GM12878 (cell line): Measurements from ENCODE around the gene ATP6V1D. TPM values are rescaled to one million over a fixed set of nuclear protein-coding genes. Genes with fewer than 3 reads are reported as not detected.

Source experiments
- ATAC-seq: fragments of 200-7000 bp; cut with Tn5 transposase; 3 replicates; pipeline ENCODE4 v1.9.1; 2020; ENCODE audit warnings: mild to moderate bottlenecking, moderate library complexity
- BruUV-seq: library from RNA; stranded (reverse); fragments of 400-500 nt; replicated peaks from 2 replicates; lab custom pipeline; 2021; lab: Mats Ljungman, UMichigan
- CTCF ChIA-PET: fragments of 300-600 bp; sonication (Branson Sonifier 250); formaldehyde crosslinking; extraction: SDS; loops from one replicate; lab custom pipeline; 2021; ENCODE audit warnings: inconsistent platforms; lab: Yijun Ruan, JAX
- POLR2A ChIA-PET: fragments of 350-600 bp; formaldehyde crosslinking; extraction: SDS; loops from one replicate; lab custom pipeline; 2021; ENCODE audit warnings: inconsistent platforms; lab: Charles Lee
- RAD21 ChIA-PET: fragments of 300-600 bp; sonication (Branson Sonifier 250); formaldehyde crosslinking; loops from one replicate; lab custom pipeline; 2023; ENCODE audit warnings: antibody characterized with exemption; ENCODE audit not compliant: unreplicated experiment; lab: Charles Lee
- SMC1A ChIA-PET: fragments of 300-600 bp; sonication (Branson Sonifier 250); formaldehyde crosslinking; loops from one replicate; lab custom pipeline; 2023; ENCODE audit not compliant: unreplicated experiment, uncharacterized antibody; lab: Charles Lee
- DNase-seq: peaks from one replicate; pipeline ENCODE4 v3.0.0-alpha.2; 2011; ENCODE audit warnings: low read depth, low spot score
- FAIRE-seq: peaks from 3 replicates; lab custom pipeline; 2011; peaks lifted over from hg19 to GRCh38; lab: Jason Lieb, UNC
- H2AFZ ChIP-seq: 2 replicates; pipeline ENCODE4 v1.6.0; 2011; ENCODE audit warnings: low read depth, low read length, control low read depth; ENCODE audit not compliant: control insufficient read depth
- H3K27ac ChIP-seq: 2 replicates; pipeline ENCODE4 v1.5.1; 2011; ENCODE audit warnings: control low read depth; ENCODE audit not compliant: control insufficient read depth, insufficient read depth
- H3K27me3 ChIP-seq, 2 experiments: replicated peaks in 1 of 2; 2 replicates each; pipeline versions ENCODE4 v1.6.0 to v1.6.1; 2011; ENCODE audit warnings: low read length in 1 of 2; ENCODE audit not compliant: control insufficient read depth in 2 of 2, insufficient read depth in 2 of 2
- H3K36me3 ChIP-seq, 2 experiments: 2 replicates each; pipeline ENCODE4 v1.5.1; 2011; ENCODE audit warnings: low read length in 1 of 2; ENCODE audit not compliant: control insufficient read depth in 2 of 2, insufficient read depth in 2 of 2
- H3K4me1 ChIP-seq: 2 replicates; pipeline ENCODE4 v1.6.1; 2011; ENCODE audit warnings: mild to moderate bottlenecking, low read length, moderate library complexity, mixed read lengths; ENCODE audit not compliant: control insufficient read depth, insufficient read depth
- H3K4me2 ChIP-seq: 2 replicates; pipeline ENCODE4 v1.6.0; 2011; ENCODE audit warnings: control low read depth; ENCODE audit not compliant: control insufficient read depth, insufficient read depth
- H3K4me3 ChIP-seq: fragments of 200-600 bp; sonication (generic); 2 replicates; pipeline ENCODE4 v1.5.1; 2016
- H3K79me2 ChIP-seq: 2 replicates; pipeline ENCODE4 v1.6.0; 2011; ENCODE audit warnings: low read length; ENCODE audit not compliant: control insufficient read depth, insufficient read depth
- H3K9ac ChIP-seq: 2 replicates; pipeline ENCODE4 v1.8.0; 2011; ENCODE audit warnings: low read length, control low read depth, mixed read lengths; ENCODE audit not compliant: control insufficient read depth, insufficient read depth
- H3K9me3 ChIP-seq: replicated peaks from 3 replicates; pipeline ENCODE4 v1.5.1; 2011; ENCODE audit warnings: mild to moderate bottlenecking, low read length; ENCODE audit not compliant: control insufficient read depth, insufficient read depth
- H4K20me1 ChIP-seq: 2 replicates; pipeline ENCODE4 v1.6.0; 2011; ENCODE audit not compliant: control insufficient read depth, insufficient read depth
- CUX1 ChIP-seq: IDR thresholded peaks from 2 replicates; pipeline ENCODE4 v1.6.1; 2012; ENCODE audit warnings: improper control_type of control experiment, low read depth, low read length; ENCODE audit not compliant: insufficient replicate concordance
- ELK1 ChIP-seq: IDR thresholded peaks from 2 replicates; pipeline ENCODE4 v1.6.1; 2012; ENCODE audit warnings: low read depth, low read length, improper control_type of control experiment
- IKZF2 ChIP-seq, 2 experiments: fragments of 450-650 bp; IDR thresholded peaks; 2 replicates each; pipeline ENCODE4 v1.6.1; 2017; ENCODE audit warnings: mild to moderate bottlenecking in 2 of 2, moderate library complexity in 2 of 2
- KLF5 ChIP-seq: fragments of 450-650 bp; IDR thresholded peaks from 2 replicates; pipeline ENCODE4 v1.6.1; 2014; ENCODE audit warnings: mild to moderate bottlenecking; ENCODE audit not compliant: partially characterized antibody
- NR2C1 ChIP-seq: fragments of 450-650 bp; IDR thresholded peaks from 2 replicates; pipeline ENCODE4 v1.6.1; 2017; ENCODE audit warnings: antibody characterized with exemption, mild to moderate bottlenecking, moderate library complexity
- RAD51 ChIP-seq: fragments of 450-650 bp; IDR thresholded peaks from 2 replicates; pipeline ENCODE4 v1.6.1; 2016; ENCODE audit warnings: moderate library complexity, mild to moderate bottlenecking, inconsistent platforms
- STAT3 ChIP-seq: IDR thresholded peaks from 2 replicates; pipeline ENCODE4 v1.6.1; 2011; ENCODE audit warnings: low read depth, low read length, improper control_type of control experiment
- USF2 ChIP-seq: IDR thresholded peaks from 2 replicates; pipeline ENCODE4 v1.6.1; 2011; ENCODE audit warnings: low read depth, low read length, improper control_type of control experiment, borderline replicate concordance
- ZNF274 ChIP-seq: IDR thresholded peaks from one replicate; pipeline ENCODE4 v1.8.0; 2011; ENCODE audit not compliant: insufficient read length, insufficient read depth
- ZNF592 ChIP-seq: fragments of 450-650 bp; IDR thresholded peaks from 2 replicates; pipeline ENCODE4 v1.6.1; 2017; ENCODE audit warnings: mild to moderate bottlenecking, moderate library complexity
- ZZZ3 ChIP-seq: IDR thresholded peaks from 2 replicates; pipeline ENCODE4 v1.6.1; 2011; ENCODE audit warnings: low read depth; ENCODE audit not compliant: control insufficient read depth, insufficient read length
- WGBS: methylation state at CpG from one replicate; pipeline ENCODE4 v1.1.6; 2016; ENCODE audit warnings: low lambda C conversion rate; ENCODE audit not compliant: insufficient replicate concordance, insufficient coverage; ENCODE audit errors: missing lambda C conversion rate; 5-methylcytosine and 5-hydroxymethylcytosine counted together
- in situ Hi-C: fragments of 300-500 bp; cut with MboI; formaldehyde crosslinking; loops from 9 replicates; pipeline ENCODE4 v1.14.3; 2018; ENCODE audit warnings: mixed read lengths
- intact Hi-C: fragments of 100-400 bp; cut with micrococcal nuclease; formaldehyde crosslinking; loops from one replicate; pipeline ENCODE4 v1.14.2; 2022; ENCODE audit not compliant: unreplicated experiment
- polyA plus RNA-seq, 11 experiments: library from polyadenylated mRNA; depleted of rRNA in 4 of 11; unstranded in 6 of 11; stranded (reverse) in 5 of 11; fragments of >200 nt; fragmentation: Nextera tagmentation in 4 of 11; fragmentation: Illumina TruSeq in 1 of 11; extraction: Ambion mirVana in 4 of 11; extraction: Trizol in 1 of 11; gene quantifications; 1 replicate in 1 of 11; 2 replicates in 10 of 11; pipeline versions ENCODE4 v1.2.1 to v1.2.3, GENCODE V29; 2011 to 2016; ENCODE audit warnings: inconsistent platforms in 2 of 11, missing spikeins in 2 of 11, low read depth in 1 of 11
- total RNA-seq, 4 experiments: library from RNA; depleted of rRNA in 3 of 4; stranded (reverse); fragments of >200 nt in 3 of 4; fragmentation: Illumina TruSeq in 1 of 4; extraction: Trizol in 1 of 4; gene quantifications; 2 replicates each; pipeline versions ENCODE4 v1.2.1 to v1.2.3, GENCODE V29; 2013 to 2021

Gene ATP6V1D
- total and polyA plus RNA-seq, 10 of the 15 experiments (the other 5 are each of a cell fraction or from before 2014, with no cell fraction given) = 24.0 to 71.6 (median 47.8) TPM

- RAD21 ChIA-PET = no interaction called here
- 98% methylated on average over 5 of the region's 5 CpGs for WGBS
- Histone ChIP-seq H3K4me2 (no peak overlapping the region), H4K20me1 (no peaks in the 10 kb centered on the region), H3K79me2 (no peaks in the 10 kb centered on the region), H2AFZ (no peak overlapping the region), H3K4me1 (no peaks in the 10 kb centered on the region), H3K27ac (no peak overlapping the region), H3K9ac (no peak overlapping the region), H3K9me3 (no peaks in the 10 kb centered on the region), H3K36me3 (peaks cover 3 to 12% of the 10 kb centered on the region in 2 experiments; a peak in 3 of 4 replicates), H3K4me3 (no peak overlapping the region), H3K27me3 (no peaks in the 10 kb centered on the region)
- FAIRE-seq (no peak), ATAC-seq (no peak), DNase-seq (no peak)
- POLR2A ChIA-PET = no interaction called here
- CTCF ChIA-PET = interaction anchor here (0.5 to 1.0 kb wide), 3 partner anchors 20 to 165 kb away, joined by 3 to 4 read pairs (median 4); no protein-coding TSS in a partner anchor
- in situ Hi-C loops (no loop called here), intact Hi-C loops (no loop called here)
- BruUV-seq = no TSS peak
- SMC1A ChIA-PET = interaction anchor here (0.7 kb wide), 1 partner anchor 161 kb away, joined by 3 read pairs; no protein-coding TSS in a partner anchor
- TF ChIP-seq CUX1 (no peak), NR2C1 (no peak), ZNF592 (no peak), ZZZ3 (no peak), RAD51 (no peak), USF2 (no peak), ZNF274 (no peak), KLF5 (no peak), ELK1 (no peak), IKZF2 (IDR thresholded peaks at IDR 0.05) (no peak), STAT3 (no peak)
These were observed 28.1 kb downstream of the ATP6V1D start for GRCh38 chr14:67331368-67332125.
